ENCODE data around the gene AHDC1. TPM values are rescaled to one million over a fixed set of nuclear protein-coding genes. Genes with fewer than 3 reads are reported as not detected.

Gene AHDC1
- total and polyA plus RNA-seq, 10 of the 15 experiments (the other 5 are each of a cell fraction or from before 2014, with no cell fraction given): 0.21 to 13.0 (median 1.4) TPM

DNA sequence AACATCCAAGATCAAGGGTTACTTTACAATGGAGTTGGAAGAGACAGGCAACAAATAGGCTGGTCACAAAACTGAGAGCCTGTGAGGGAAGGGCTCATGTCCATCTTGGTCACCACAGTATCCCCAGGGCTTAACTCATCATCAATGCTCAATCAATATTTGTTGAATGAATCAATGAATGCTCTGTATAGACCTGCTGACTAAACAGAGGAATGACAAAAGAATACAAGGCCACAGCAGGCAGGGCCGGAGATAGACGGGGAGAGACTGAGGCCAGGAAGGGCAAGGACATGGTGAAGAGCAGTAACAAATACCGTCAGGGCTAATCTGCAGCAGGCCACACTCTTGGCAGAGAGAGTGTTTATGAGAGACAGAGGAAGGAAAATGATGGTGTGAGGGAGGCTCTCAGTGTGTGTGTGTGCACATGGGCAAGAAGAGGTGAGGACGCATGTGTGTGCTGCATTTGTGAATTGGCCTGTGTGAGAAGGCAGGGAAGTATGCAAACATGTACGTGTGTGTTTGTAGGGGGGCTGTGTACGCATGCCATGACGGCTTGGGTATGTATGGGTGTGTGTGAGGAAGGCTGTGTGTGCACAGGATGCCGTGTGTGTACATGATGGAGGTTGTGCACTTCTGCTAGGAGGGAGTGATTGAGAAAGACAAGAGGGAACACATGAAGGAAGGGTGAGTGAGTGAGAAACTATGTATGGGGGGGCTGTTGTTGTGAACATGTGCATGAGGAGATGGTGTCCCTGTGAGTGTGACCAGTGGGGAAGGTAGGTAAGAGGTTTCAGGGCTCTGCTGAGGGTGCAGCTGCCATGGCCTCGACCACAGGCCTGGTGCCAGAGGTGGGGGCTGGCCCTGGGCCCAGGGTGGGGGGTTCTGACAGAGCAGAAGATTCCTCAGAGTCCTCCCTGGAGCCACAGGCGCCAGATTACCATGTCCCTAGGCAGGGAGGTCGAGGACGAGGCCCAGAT is 15.4 kb downstream of the AHDC1 start:
- H3K4me2 ChIP-seq (ENCODE audit: control insufficient read depth, insufficient read depth): no peak overlapping the region
- DNase-seq (ENCODE audit: low read depth, low spot score): no peak
- no TSS peak for BruUV-seq (replicated peaks)
- no peak for ATAC-seq
- H3K36me3 ChIP-seq (ENCODE audit: control insufficient read depth in 2 of 2, insufficient read depth in 2 of 2, low read length in 1 of 2): no peaks in the 10 kb centered on the region; a peak in 1 of 4 replicates
- H3K9ac ChIP-seq (ENCODE audit: control insufficient read depth, insufficient read depth, low read length): no peak overlapping the region
- no peak overlapping the region for H2AFZ ChIP-seq (ENCODE audit: control insufficient read depth, low read depth, low read length)
- no peaks in the 10 kb centered on the region for H3K79me2 ChIP-seq (ENCODE audit: control insufficient read depth, insufficient read depth, low read length)
- no peak overlapping the region for H3K27ac ChIP-seq (ENCODE audit: control insufficient read depth, insufficient read depth)
- H3K4me1 ChIP-seq (ENCODE audit: control insufficient read depth, insufficient read depth, low read length): no peaks in the 10 kb centered on the region
- no peaks in the 10 kb centered on the region for H3K9me3 ChIP-seq (replicated peaks; ENCODE audit: control insufficient read depth, insufficient read depth, low read length)
- ChIA-PET POLR2A (interaction anchor here (1.3 kb wide), 1 partner anchor 12 kb away, joined by 3 read pairs; no protein-coding TSS in a partner anchor), SMC1A (ENCODE audit: uncharacterized antibody, unreplicated experiment) (interaction anchor here (0.6 kb wide), 1 partner anchor 43 kb away, joined by 3 read pairs; no protein-coding TSS in a partner anchor), RAD21 (ENCODE audit: unreplicated experiment) (no interaction called here), CTCF (no interaction called here)
- H3K27me3 ChIP-seq (replicated peaks in 1 of 2; ENCODE audit: control insufficient read depth in 2 of 2, insufficient read depth in 2 of 2, low read length in 1 of 2): no peaks in the 10 kb centered on the region
- intact Hi-C loops (cut with micrococcal nuclease; ENCODE audit: unreplicated experiment): no loop called here
- TF ChIP-seq SMC3 (IDR thresholded peaks at IDR 0.05; ENCODE audit: borderline replicate concordance, low read length): no peak
- TF ChIP-seq, protein P1, sequence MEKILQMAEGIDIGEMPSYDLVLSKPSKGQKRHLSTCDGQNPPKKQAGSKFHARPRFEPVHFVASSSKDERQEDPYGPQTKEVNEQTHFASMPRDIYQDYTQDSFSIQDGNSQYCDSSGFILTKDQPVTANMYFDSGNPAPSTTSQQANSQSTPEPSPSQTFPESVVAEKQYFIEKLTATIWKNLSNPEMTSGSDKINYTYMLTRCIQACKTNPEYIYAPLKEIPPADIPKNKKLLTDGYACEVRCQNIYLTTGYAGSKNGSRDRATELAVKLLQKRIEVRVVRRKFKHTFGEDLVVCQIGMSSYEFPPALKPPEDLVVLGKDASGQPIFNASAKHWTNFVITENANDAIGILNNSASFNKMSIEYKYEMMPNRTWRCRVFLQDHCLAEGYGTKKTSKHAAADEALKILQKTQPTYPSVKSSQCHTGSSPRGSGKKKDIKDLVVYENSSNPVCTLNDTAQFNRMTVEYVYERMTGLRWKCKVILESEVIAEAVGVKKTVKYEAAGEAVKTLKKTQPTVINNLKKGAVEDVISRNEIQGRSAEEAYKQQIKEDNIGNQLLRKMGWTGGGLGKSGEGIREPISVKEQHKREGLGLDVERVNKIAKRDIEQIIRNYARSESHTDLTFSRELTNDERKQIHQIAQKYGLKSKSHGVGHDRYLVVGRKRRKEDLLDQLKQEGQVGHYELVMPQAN (conservative IDR thresholded peaks at IDR 0.05): no peak
- no peak for TF ChIP-seq HCFC1 (IDR thresholded peaks at IDR 0.05; ENCODE audit: low read length)
- TF ChIP-seq EGR1 (IDR thresholded peaks at IDR 0.05; ENCODE audit: borderline replicate concordance in 1 of 2, low read depth in 2 of 2, low read length in 2 of 2): no peak
- TF ChIP-seq STAT3 (IDR thresholded peaks at IDR 0.05; ENCODE audit: low read depth, low read length): no peak
- TF ChIP-seq POLR2AphosphoS2 (IDR thresholded peaks at IDR 0.05; ENCODE audit: low read depth, low read length): no peak
- no peak for TF ChIP-seq ZSCAN29 (IDR thresholded peaks at IDR 0.05)
- no peak for TF ChIP-seq EP300 (IDR thresholded peaks at IDR 0.05; ENCODE audit: borderline replicate concordance in 1 of 2, control insufficient read depth in 1 of 2, low read depth in 2 of 2, low read length in 2 of 2)
- TF ChIP-seq EZH2 (IDR thresholded peaks at IDR 0.05; ENCODE audit: borderline replicate concordance, control insufficient read depth, low read depth, low read length): no peak
- no peaks in the 10 kb centered on the region for H4K20me1 ChIP-seq (ENCODE audit: control insufficient read depth, insufficient read depth)
- no peak overlapping the region for H3K4me3 ChIP-seq
- in situ Hi-C loops (cut with MboI): no loop called here
- 51% methylated on average over 12 of the region's 12 CpGs for WGBS (ENCODE audit: insufficient coverage, insufficient replicate concordance, low lambda C conversion rate, missing lambda C conversion rate)
- no peak for FAIRE-seq
